ENCODE data around the gene LRRC4C.

LRRC4C gene

GRCh38 chr11:41414771-41415440 is 44.5 kb downstream of the LRRC4C start:
- no peak for DNase-seq (ENCODE audit: low read depth)

- no peak for DNase-seq (ENCODE audit: low read depth)
Measured at GRCh38 chr11:41413843-41414242, 45.6 kb downstream of the LRRC4C start.

GRCh38 chr11:41405812-41406211 is 53.6 kb downstream of the LRRC4C start:
- DNase-seq (ENCODE audit: low read depth), result no peak

- no peak for DNase-seq (ENCODE audit: low read depth)
Measured at GRCh38 chr11:41404109-41404508, 55.3 kb downstream of the LRRC4C start.

- no peak for DNase-seq (ENCODE audit: low read depth)
Measured at GRCh38 chr11:41403458-41403857, 56.0 kb downstream of the LRRC4C start.

GRCh38 chr11:41400819-41401382 is 58.6 kb downstream of the LRRC4C start:
- DNase-seq (ENCODE audit: low read depth), result no peak

GRCh38 chr11:41400124-41400523 is 59.3 kb downstream of the LRRC4C start:
- DNase-seq (ENCODE audit: low read depth), result no peak

- DNase-seq (ENCODE audit: low read depth), result no peak
Measured at GRCh38 chr11:41399323-41399722, 60.1 kb downstream of the LRRC4C start.

GRCh38 chr11:41398175-41398574 is 61.3 kb downstream of the LRRC4C start:
- DNase-seq (ENCODE audit: low read depth), result no peak

GRCh38 chr11:41394521-41395195 is 64.8 kb downstream of the LRRC4C start:
- no peak for DNase-seq (ENCODE audit: low read depth)

- no peak for DNase-seq (ENCODE audit: low read depth)
Measured at GRCh38 chr11:41392596-41392995, 66.9 kb downstream of the LRRC4C start.

GRCh38 chr11:41389623-41390130 is 69.8 kb downstream of the LRRC4C start:
- DNase-seq (ENCODE audit: low read depth), result no peak

GRCh38 chr11:41384329-41384728 is 75.1 kb downstream of the LRRC4C start:
- DNase-seq (ENCODE audit: low read depth), result no peak

- no peak for DNase-seq (ENCODE audit: low read depth)
Measured at GRCh38 chr11:41383768-41384167, 75.7 kb downstream of the LRRC4C start.

GRCh38 chr11:41382927-41383326 is 76.5 kb downstream of the LRRC4C start:
- DNase-seq (ENCODE audit: low read depth), result no peak

GRCh38 chr11:41379084-41379483 is 80.4 kb downstream of the LRRC4C start:
- no peak for DNase-seq (ENCODE audit: low read depth)

GRCh38 chr11:41377709-41378394 is 81.6 kb downstream of the LRRC4C start:
- DNase-seq (ENCODE audit: low read depth), result no peak

GRCh38 chr11:41351825-41352224 is 107.6 kb downstream of the LRRC4C start:
- no peak for DNase-seq (ENCODE audit: low read depth)

- no peak for DNase-seq (ENCODE audit: low read depth)
Measured at GRCh38 chr11:41346042-41346441, 113.4 kb downstream of the LRRC4C start.

- no peak for DNase-seq (ENCODE audit: low read depth)
Measured at GRCh38 chr11:41334007-41334933, 125.2 kb downstream of the LRRC4C start.

- DNase-seq (ENCODE audit: low read depth), result no peak
Measured at GRCh38 chr11:41333357-41333756, 126.1 kb downstream of the LRRC4C start.

GRCh38 chr11:41328324-41328723 is 131.1 kb downstream of the LRRC4C start:
- no peak for DNase-seq (ENCODE audit: low read depth)
